GM23338 (cell line): Measurements from ENCODE around the gene RHCG. TPM values are rescaled to one million over a fixed set of nuclear protein-coding genes. Genes with fewer than 3 reads are reported as not detected.

ENCODE experiments used
- ATAC-seq: fragments of 200-7000 bp; cut with Tn5 transposase; 3 replicates; pipeline ENCODE4 v1.9.1; 2020
- DNase-seq: peaks from one replicate; pipeline ENCODE4 v3.0.0-alpha.2; 2015; ENCODE audit warnings: low spot score
- H2AFZ ChIP-seq: fragments of 200-600 bp; sonication (generic); 2 replicates; pipeline ENCODE4 v1.8.0; 2016; ENCODE audit warnings: antibody characterized with exemption, mild to moderate bottlenecking, moderate library complexity
- H3F3A ChIP-seq: fragments of 200-600 bp; sonication (generic); replicated peaks from 2 replicates; pipeline ENCODE4 v1.8.0; 2017; ENCODE audit warnings: antibody characterized with exemption, mixed run types, low read depth
- H3K27ac ChIP-seq: fragments of 200-600 bp; sonication (generic); 2 replicates; pipeline ENCODE4 v1.6.1; 2016; ENCODE audit warnings: low read depth
- H3K27me3 ChIP-seq: fragments of 200-600 bp; sonication (generic); 2 replicates; pipeline ENCODE4 v1.8.0; 2016; ENCODE audit warnings: mild to moderate bottlenecking, mixed run types, moderate library complexity; ENCODE audit not compliant: insufficient read depth
- H3K36me3 ChIP-seq: fragments of 200-600 bp; sonication (generic); 2 replicates; pipeline ENCODE4 v1.8.0; 2016; ENCODE audit warnings: mild to moderate bottlenecking; ENCODE audit not compliant: insufficient read depth
- H3K4me1 ChIP-seq: fragments of 200-600 bp; sonication (generic); 2 replicates; pipeline ENCODE4 v1.8.0; 2016; ENCODE audit warnings: mild to moderate bottlenecking, moderate library complexity; ENCODE audit not compliant: insufficient read depth
- H3K4me2 ChIP-seq: fragments of 200-600 bp; sonication (generic); 2 replicates; pipeline ENCODE4 v1.7.1; 2017; ENCODE audit warnings: mixed run types
- H3K4me3 ChIP-seq: fragments of 200-600 bp; sonication (generic); 2 replicates; pipeline ENCODE4 v1.6.1; 2016; ENCODE audit warnings: mixed run types
- H3K79me2 ChIP-seq: fragments of 200-600 bp; sonication (generic); replicated peaks from 2 replicates; pipeline ENCODE4 v1.8.0; 2017; ENCODE audit warnings: mild to moderate bottlenecking; ENCODE audit not compliant: insufficient read depth
- H3K9me2 ChIP-seq: fragments of 200-600 bp; sonication (generic); 2 replicates; pipeline ENCODE4 v1.8.0; 2017; ENCODE audit not compliant: insufficient read depth
- H4K20me1 ChIP-seq: fragments of 200-600 bp; sonication (generic); replicated peaks from 2 replicates; pipeline ENCODE4 v1.8.0; 2017; ENCODE audit warnings: mild to moderate bottlenecking; ENCODE audit not compliant: insufficient read depth
- H3K27ac Mint-ChIP-seq: 2 replicates; pipeline ENCODE4 v1.8.0; 2020; ENCODE audit warnings: inconsistent platforms, mild to moderate bottlenecking, moderate library complexity, mixed read lengths
- H3K27me3 Mint-ChIP-seq: 3 replicates; pipeline ENCODE4 v1.8.0; 2022; ENCODE audit warnings: low read depth, mild to moderate bottlenecking, moderate library complexity, mixed read lengths, inconsistent platforms; ENCODE audit not compliant: insufficient read depth, poor library complexity
- H3K36me3 Mint-ChIP-seq: 3 replicates; pipeline ENCODE4 v1.8.0; 2021; ENCODE audit warnings: low read depth, mild to moderate bottlenecking, inconsistent platforms, moderate library complexity, mixed read lengths
- H3K4me1 Mint-ChIP-seq: 3 replicates; pipeline ENCODE4 v1.8.0; 2020; ENCODE audit warnings: mild to moderate bottlenecking, inconsistent platforms, mixed read lengths
- H3K4me3 Mint-ChIP-seq: 3 replicates; pipeline ENCODE4 v1.8.0; 2021; ENCODE audit warnings: moderate library complexity, mild to moderate bottlenecking, inconsistent platforms, mixed read lengths
- H3K9me3 Mint-ChIP-seq: 3 replicates; pipeline ENCODE4 v1.8.0; 2020; ENCODE audit warnings: moderate library complexity, mild to moderate bottlenecking, inconsistent platforms, mixed read lengths
- CTCF ChIP-seq, 2 experiments: fragments of 200-600 bp in 1 of 2; sonication (generic) in 1 of 2; conservative IDR thresholded peaks; 2 replicates each; pipeline versions ENCODE4 v1.5.1 to v1.6.1; 2016 to 2017; ENCODE audit warnings: antibody characterized with exemption in 2 of 2, low read depth in 2 of 2, mild to moderate bottlenecking in 2 of 2, moderate library complexity in 1 of 2
- EZH2 ChIP-seq: fragments of 200-600 bp; sonication (generic); IDR thresholded peaks from one replicate; pipeline ENCODE4 v1.8.0; 2017; ENCODE audit warnings: antibody characterized with exemption, mild to moderate bottlenecking, low read depth; ENCODE audit not compliant: unreplicated experiment
- EZH2phosphoT487 ChIP-seq: fragments of 200-600 bp; sonication (generic); IDR thresholded peaks from one replicate; pipeline ENCODE4 v1.8.1; 2018; ENCODE audit warnings: antibody characterized with exemption; ENCODE audit not compliant: unreplicated experiment
- JUNB ChIP-seq: IDR thresholded peaks from one replicate; pipeline ENCODE4 v1.6.1; 2016; ENCODE audit warnings: antibody characterized with exemption; ENCODE audit not compliant: unreplicated experiment
- NANOG ChIP-seq: IDR thresholded peaks from 2 replicates; pipeline ENCODE4 v1.6.1; 2016; ENCODE audit warnings: antibody characterized with exemption, borderline replicate concordance
- POLR2AphosphoS5 ChIP-seq: IDR thresholded peaks from 2 replicates; pipeline ENCODE4 v1.6.1; 2016; ENCODE audit warnings: antibody characterized with exemption, low read depth
- REST ChIP-seq: IDR thresholded peaks from one replicate; pipeline ENCODE4 v1.6.1; 2018; ENCODE audit warnings: antibody characterized with exemption; ENCODE audit not compliant: unreplicated experiment
- ZNF114 ChIP-seq: fragments of 250-450 bp; sonication (Bioruptor Pico); IDR thresholded peaks from 2 replicates; pipeline ENCODE4 v1.5.0; 2020; ENCODE audit warnings: mild to moderate bottlenecking, moderate library complexity
- polyA plus RNA-seq: library from polyadenylated mRNA; unstranded; fragments of >200 nt; fragmentation: Nextera tagmentation; extraction: Ambion mirVana; gene quantifications from 2 replicates; pipeline ENCODE4 v1.2.1, GENCODE V29; 2016
- total RNA-seq: library from RNA; depleted of rRNA; stranded (reverse); fragments of >200 nt; shearing (Covaris generic); gene quantifications from 2 replicates; pipeline ENCODE4 v1.2.3, GENCODE V29; 2014

Gene RHCG
- total and polyA plus RNA-seq, 2 experiments from 2014 or later: 0.21 to 0.63 TPM

GRCh38 chr15:89526181-89526580, 29.8 kb upstream of the RHCG start (continued):
- no peak for TF ChIP-seq EZH2phosphoT487
- no peak for TF ChIP-seq ZNF114 (CRISPR knock-in tag)
- TF ChIP-seq NANOG: no peak
- no peak for TF ChIP-seq EZH2
- no peak for TF ChIP-seq JUNB
- no peak for TF ChIP-seq CTCF (conservative IDR thresholded peaks at IDR 0.05; ENCODE audit: low read depth in 2 of 2)
- TF ChIP-seq REST: no peak

- Mint-ChIP-seq H3K4me3 (no peak overlapping the region), H3K4me1 (no peaks in the 10 kb centered on the region), H3K36me3 (no peaks in the 10 kb centered on the region), H3K27ac (no peak overlapping the region), H3K9me3 (no peaks in the 10 kb centered on the region; the same call in 2 of the 3 replicates), H3K27me3 (no peaks in the 10 kb centered on the region)
- Histone ChIP-seq H3K79me2 (no peaks in the 10 kb centered on the region), H3K4me2 (no peak overlapping the region), H3K9me2 (no peaks in the 10 kb centered on the region), H4K20me1 (no peaks in the 10 kb centered on the region), H3K27me3 (no peaks in the 10 kb centered on the region), H2AFZ (no peak overlapping the region), H3K4me1 (no peaks in the 10 kb centered on the region), H3K27ac (no peak overlapping the region), H3K4me3 (no peak overlapping the region), H3K36me3 (no peaks in the 10 kb centered on the region), H3F3A (no peaks in the 10 kb centered on the region)
- DNase-seq: no peak
- no peak for ATAC-seq
- TF ChIP-seq ZNF114 (CRISPR knock-in tag): no peak
- no peak for TF ChIP-seq REST
- no peak for TF ChIP-seq POLR2AphosphoS5
Observed at GRCh38 chr15:89524184-89524583, 27.8 kb upstream of the RHCG start.
